Liver (tissue), 2 donors: ENCODE measurements around the gene MAP2K6.

ENCODE experiments used
- MAX ChIP-seq: IDR thresholded peaks from 2 replicates; pipeline ENCODE4 v1.6.1; 2016; ENCODE audit warnings: antibody characterized with exemption
- YY1 ChIP-seq: IDR thresholded peaks from 2 replicates; pipeline ENCODE4 v1.6.1; 2016; ENCODE audit warnings: antibody characterized with exemption, mild to moderate bottlenecking
- TF ChIP-seq, protein P1 (sequence below): fragments of 150-350 bp; IDR thresholded peaks from 2 replicates; pipeline ENCODE4 v1.5.1; 2017; ENCODE audit warnings: improper control_type of control experiment, low read depth, low read length; ENCODE audit not compliant: missing input control
- donor health status: healthy.

DNA sequence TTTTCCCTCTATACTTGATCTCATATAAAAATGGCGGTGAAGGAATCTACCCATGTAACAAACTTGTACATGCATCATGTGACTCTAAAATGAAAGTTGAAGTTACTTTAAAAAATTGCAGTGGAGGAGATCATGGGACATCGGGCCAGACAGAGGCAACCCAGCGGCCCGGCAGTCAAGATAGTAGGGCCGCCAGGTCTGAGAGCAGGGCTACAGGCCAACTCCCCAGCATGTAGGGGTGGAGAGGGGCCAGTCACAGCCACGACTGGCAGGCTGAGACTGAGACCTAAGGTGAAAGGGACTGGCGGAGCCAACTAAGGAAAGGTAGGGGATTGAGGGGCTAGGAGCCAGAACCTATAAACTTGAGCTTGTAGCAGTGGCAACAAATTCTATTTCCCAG lies 150.9 kb downstream of the MAP2K6 start:
- TF ChIP-seq MAX: no peak
- TF ChIP-seq, protein P1, sequence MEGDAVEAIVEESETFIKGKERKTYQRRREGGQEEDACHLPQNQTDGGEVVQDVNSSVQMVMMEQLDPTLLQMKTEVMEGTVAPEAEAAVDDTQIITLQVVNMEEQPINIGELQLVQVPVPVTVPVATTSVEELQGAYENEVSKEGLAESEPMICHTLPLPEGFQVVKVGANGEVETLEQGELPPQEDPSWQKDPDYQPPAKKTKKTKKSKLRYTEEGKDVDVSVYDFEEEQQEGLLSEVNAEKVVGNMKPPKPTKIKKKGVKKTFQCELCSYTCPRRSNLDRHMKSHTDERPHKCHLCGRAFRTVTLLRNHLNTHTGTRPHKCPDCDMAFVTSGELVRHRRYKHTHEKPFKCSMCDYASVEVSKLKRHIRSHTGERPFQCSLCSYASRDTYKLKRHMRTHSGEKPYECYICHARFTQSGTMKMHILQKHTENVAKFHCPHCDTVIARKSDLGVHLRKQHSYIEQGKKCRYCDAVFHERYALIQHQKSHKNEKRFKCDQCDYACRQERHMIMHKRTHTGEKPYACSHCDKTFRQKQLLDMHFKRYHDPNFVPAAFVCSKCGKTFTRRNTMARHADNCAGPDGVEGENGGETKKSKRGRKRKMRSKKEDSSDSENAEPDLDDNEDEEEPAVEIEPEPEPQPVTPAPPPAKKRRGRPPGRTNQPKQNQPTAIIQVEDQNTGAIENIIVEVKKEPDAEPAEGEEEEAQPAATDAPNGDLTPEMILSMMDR: no peak
- TF ChIP-seq YY1: no peak
